Left ventricle myocardium inferior (tissue), 1 donor: ENCODE measurements around the gene ZNF213. TPM values are rescaled to one million over a fixed set of nuclear protein-coding genes. Genes with fewer than 3 reads are reported as not detected.

Source experiments
- DNase-seq: peaks from one replicate; pipeline ENCODE4 v3.0.0-alpha.2; 2020
- H3K27ac ChIP-seq: fragments of 200-600 bp; replicated peaks from 2 replicates; pipeline ENCODE4 v1.8.0; 2021
- H3K27me3 ChIP-seq: fragments of 200-600 bp; 2 replicates; pipeline ENCODE4 v1.8.0; 2021; ENCODE audit warnings: low read depth
- H3K36me3 ChIP-seq: fragments of 200-600 bp; 2 replicates; pipeline ENCODE4 v1.8.0; 2021
- H3K4me1 ChIP-seq: fragments of 200-600 bp; 2 replicates; pipeline ENCODE4 v1.8.0; 2021
- H3K4me3 ChIP-seq: fragments of 200-600 bp; 2 replicates; pipeline ENCODE4 v1.8.0; 2021; ENCODE audit warnings: mild to moderate bottlenecking, moderate library complexity
- H3K9me3 ChIP-seq: fragments of 200-600 bp; replicated peaks from 2 replicates; pipeline ENCODE4 v1.8.0; 2021
- CTCF ChIP-seq: fragments of 200-600 bp; IDR thresholded peaks from 2 replicates; pipeline ENCODE4 v1.8.0; 2021; ENCODE audit warnings: antibody characterized with exemption, mild to moderate bottlenecking, borderline replicate concordance
- intact Hi-C: fragments of 100-400 bp; cut with micrococcal nuclease; formaldehyde crosslinking; loops from one replicate; pipeline ENCODE4 v1.11.0; 2022
- total RNA-seq: library from RNA; stranded (reverse); fragmentation: NEBNext Ultra II Directional; extraction: Animal tissue kit (Norgen Biotek cat#: 25700); gene quantifications from one replicate; pipeline ENCODE4 v1.2.1, GENCODE V29; 2021
- donor health status: DM: no; HTN: yes; CAD: no; lungs with severe emphysema.

Gene ZNF213
- total RNA-seq, 1 donor from 2014 or later, result 6.2 TPM

- DNase-seq, result no peak
- no peaks in the 10 kb centered on the region for H3K36me3 ChIP-seq
- no peak overlapping the region for H3K4me3 ChIP-seq
- intact Hi-C loops, result no loop called here
- no peaks in the 10 kb centered on the region for H3K9me3 ChIP-seq
- no peak overlapping the region for H3K27ac ChIP-seq
- H3K4me1 ChIP-seq, result peaks cover 21% of the 10 kb centered on the region
- no peak for TF ChIP-seq CTCF
- H3K27me3 ChIP-seq, result peaks cover 100% of the 10 kb centered on the region
Measured at GRCh38 chr16:3189869-3190268, 55.0 kb downstream of the ZNF213 start.

- Histone ChIP-seq H3K9me3 (no peaks in the 10 kb centered on the region), H3K27me3 (peaks cover 100% of the 10 kb centered on the region), H3K4me3 (no peak overlapping the region), H3K4me1 (peaks cover 21% of the 10 kb centered on the region), H3K27ac (no peak overlapping the region), H3K36me3 (no peaks in the 10 kb centered on the region)
- no peak for TF ChIP-seq CTCF
- no peak for DNase-seq
- intact Hi-C loops, result no loop called here
Measured at GRCh38 chr16:3190949-3191353, 56.1 kb downstream of the ZNF213 start.

Other genes starting within 250 kb of the ZNF213 start
- 35.7 TPM for gene FLYWCH1, start 223.1 kb upstream of the ZNF213 start, total RNA-seq
- gene KREMEN2, start 170.8 kb upstream of the ZNF213 start, total RNA-seq, result not detected
- 9.2 TPM for gene PAQR4, start 165.7 kb upstream of the ZNF213 start, total RNA-seq
- 1.3 TPM for gene PKMYT1, start 154.6 kb upstream of the ZNF213 start, total RNA-seq
- gene CLDN9, start 122.1 kb upstream of the ZNF213 start, total RNA-seq, result 1.2 TPM
- not detected for gene CLDN6, start 116.8 kb upstream of the ZNF213 start, total RNA-seq
- 66.2 TPM for gene TNFRSF12A, start 114.7 kb upstream of the ZNF213 start, total RNA-seq
- gene HCFC1R1, start 111.1 kb upstream of the ZNF213 start, total RNA-seq, result 48.5 TPM
- gene THOC6, start 111.0 kb upstream of the ZNF213 start, total RNA-seq, result 9.1 TPM
- gene BICDL2, start 98.1 kb upstream of the ZNF213 start, total RNA-seq, result 0.05 TPM
- 1.2 TPM for gene MMP25, start 88.5 kb upstream of the ZNF213 start, total RNA-seq
- 36.3 TPM for gene IL32, start 69.4 kb upstream of the ZNF213 start, total RNA-seq
- gene ZSCAN10, start 35.7 kb upstream of the ZNF213 start, total RNA-seq, result not detected
- gene ZNF205, start 22.4 kb upstream of the ZNF213 start, total RNA-seq, result 8.0 TPM
- not detected for gene OR1F1, start 53.2 kb downstream of the ZNF213 start, total RNA-seq
- 5.8 TPM for gene ZNF200, start 100.1 kb downstream of the ZNF213 start, total RNA-seq
- 0.49 TPM for gene MEFV, start 121.6 kb downstream of the ZNF213 start, total RNA-seq
- gene ZNF263, start 148.5 kb downstream of the ZNF213 start, total RNA-seq, result 9.9 TPM
- 9.7 TPM for gene TIGD7, start 170.4 kb downstream of the ZNF213 start, total RNA-seq
- gene ZNF75A, start 170.5 kb downstream of the ZNF213 start, total RNA-seq, result 19.2 TPM
- 0.22 TPM for gene OR2C1, start 220.9 kb downstream of the ZNF213 start, total RNA-seq